Fibroblast of the conjunctiva (primary cell): ENCODE data around the gene CMTM1.

ENCODE experiments used
- DNase-seq: peaks from one replicate; pipeline ENCODE4 v3.0.0-alpha.2; 2010; ENCODE audit warnings: low read depth

The CMTM1 gene

GRCh38 chr16:66538910-66539309 is 27.3 kb upstream of the CMTM1 start:
- DNase-seq, result no peak

GRCh38 chr16:66539623-66540469 is 26.4 kb upstream of the CMTM1 start:
- DNase-seq, result no peak

- no peak for DNase-seq
Measured at GRCh38 chr16:66541388-66542355, 24.6 kb upstream of the CMTM1 start.

- no peak for DNase-seq
Measured at GRCh38 chr16:66542396-66542795, 23.8 kb upstream of the CMTM1 start.

GRCh38 chr16:66543541-66543940 is 22.7 kb upstream of the CMTM1 start:
- DNase-seq, result no peak

GRCh38 chr16:66544016-66544757 is 22.1 kb upstream of the CMTM1 start:
- DNase-seq, result no peak

GRCh38 chr16:66547101-66547989 is 18.9 kb upstream of the CMTM1 start:
- DNase-seq, result no peak

GRCh38 chr16:66548068-66548467 is 18.2 kb upstream of the CMTM1 start:
- no peak for DNase-seq

- no peak for DNase-seq
Measured at GRCh38 chr16:66548868-66549267, 17.4 kb upstream of the CMTM1 start.

GRCh38 chr16:66549284-66550131 is 16.7 kb upstream of the CMTM1 start, which contains the start of gene TK2:
Gene TK2, minus strand, starts transcription at chr16:66550122. Its CDS starts 61 bp downstream, at chr16:66550061.
- peak; percentile 23 for DNase-seq

GRCh38 chr16:66551348-66551759 is 14.9 kb upstream of the CMTM1 start:
- DNase-seq, result no peak

GRCh38 chr16:66551788-66552285 is 14.4 kb upstream of the CMTM1 start:
- no peak for DNase-seq

GRCh38 chr16:66552286-66553177 is 13.7 kb upstream of the CMTM1 start, which contains the start of gene CKLF:
Gene CKLF, plus strand, starts transcription at chr16:66552576. Its CDS starts 140 bp downstream, at chr16:66552716.
- peak; percentile 76 for DNase-seq

- no peak for DNase-seq
Measured at GRCh38 chr16:66553223-66553622, 13.0 kb upstream of the CMTM1 start.

GRCh38 chr16:66554021-66554420 is 12.2 kb upstream of the CMTM1 start:
- no peak for DNase-seq

GRCh38 chr16:66554495-66554894 is 11.7 kb upstream of the CMTM1 start:
- no peak for DNase-seq

- no peak for DNase-seq
Measured at GRCh38 chr16:66560107-66560506, 6.1 kb upstream of the CMTM1 start.

- DNase-seq, result no peak
Measured at GRCh38 chr16:66561381-66562080, 4.7 kb upstream of the CMTM1 start.
